Adrenal gland (tissue), 5 donors: ENCODE results near the gene LIM2.

Experiments used
- POLR2A ChIP-seq, 2 donors: fragments of 450-650 bp; IDR thresholded peaks; one replicate each; pipeline ENCODE4 v1.6.1; 2017; ENCODE audit warnings: antibody characterized with exemption in 2 of 2, mild to moderate bottlenecking in 2 of 2, moderate library complexity in 1 of 2
- TF ChIP-seq, protein P1 (sequence below), 6 experiments: fragments of 450-650 bp in 4 of 6; fragments of 200-600 bp in 2 of 6; sonication (generic) in 1 of 6; IDR thresholded peaks; 1 replicate in 5 of 6; 2 replicates in 1 of 6; pipeline versions ENCODE4 v1.5.1 to v1.8.0; 2016 to 2021; ENCODE audit warnings: antibody characterized with exemption in 6 of 6, mild to moderate bottlenecking in 2 of 6, moderate library complexity in 1 of 6
- donor health status: DM: no; HTN: no; CAD: no.

DNA sequence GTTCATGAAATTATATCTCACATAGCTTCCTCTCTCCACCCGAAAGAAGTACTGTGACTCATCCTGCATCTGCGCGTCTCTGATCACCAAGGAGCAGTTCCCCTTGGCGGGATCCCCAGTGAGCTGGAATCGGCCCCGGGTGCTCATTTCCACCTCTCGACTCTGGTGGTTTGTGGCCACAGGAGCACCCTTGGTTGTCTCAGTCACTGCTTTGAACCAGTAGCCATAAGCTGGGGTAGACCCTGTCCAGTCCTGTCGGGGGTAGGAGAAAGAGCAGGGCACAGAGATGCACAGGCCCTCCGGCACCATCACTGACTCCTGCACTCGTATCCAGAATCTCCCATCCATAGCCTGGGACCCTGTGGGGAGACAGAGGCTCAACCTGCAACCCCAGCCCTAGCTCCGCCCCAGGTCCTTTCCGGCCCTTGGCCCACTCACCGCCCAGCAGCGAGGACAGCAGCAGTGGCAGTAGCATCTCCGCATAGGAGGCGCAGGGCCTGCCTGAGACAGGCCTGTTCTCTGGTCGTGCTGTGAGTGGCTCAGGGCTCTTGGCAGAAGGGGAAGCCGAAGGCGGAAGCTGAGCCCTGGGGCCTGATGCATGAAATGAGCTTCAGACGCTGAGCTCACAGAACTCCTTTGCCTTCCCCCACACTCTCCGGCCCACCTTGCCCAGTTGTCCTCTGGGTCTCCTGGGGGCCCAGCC is 29.5 kb upstream of the LIM2 start, which contains the start of gene SIGLEC10:
- TF ChIP-seq, protein P1, sequence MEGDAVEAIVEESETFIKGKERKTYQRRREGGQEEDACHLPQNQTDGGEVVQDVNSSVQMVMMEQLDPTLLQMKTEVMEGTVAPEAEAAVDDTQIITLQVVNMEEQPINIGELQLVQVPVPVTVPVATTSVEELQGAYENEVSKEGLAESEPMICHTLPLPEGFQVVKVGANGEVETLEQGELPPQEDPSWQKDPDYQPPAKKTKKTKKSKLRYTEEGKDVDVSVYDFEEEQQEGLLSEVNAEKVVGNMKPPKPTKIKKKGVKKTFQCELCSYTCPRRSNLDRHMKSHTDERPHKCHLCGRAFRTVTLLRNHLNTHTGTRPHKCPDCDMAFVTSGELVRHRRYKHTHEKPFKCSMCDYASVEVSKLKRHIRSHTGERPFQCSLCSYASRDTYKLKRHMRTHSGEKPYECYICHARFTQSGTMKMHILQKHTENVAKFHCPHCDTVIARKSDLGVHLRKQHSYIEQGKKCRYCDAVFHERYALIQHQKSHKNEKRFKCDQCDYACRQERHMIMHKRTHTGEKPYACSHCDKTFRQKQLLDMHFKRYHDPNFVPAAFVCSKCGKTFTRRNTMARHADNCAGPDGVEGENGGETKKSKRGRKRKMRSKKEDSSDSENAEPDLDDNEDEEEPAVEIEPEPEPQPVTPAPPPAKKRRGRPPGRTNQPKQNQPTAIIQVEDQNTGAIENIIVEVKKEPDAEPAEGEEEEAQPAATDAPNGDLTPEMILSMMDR (IDR thresholded peaks at IDR 0.05), result no peak
- TF ChIP-seq POLR2A (IDR thresholded peaks at IDR 0.05), result no peak
